GM21447 (cell line): Measurements from ENCODE around the gene ELAVL1.

Source experiments
- ATAC-seq: cut with Tn5 transposase; IDR thresholded peaks from one replicate; pipeline ENCODE4 v1.9.1; 2021; ENCODE audit not compliant: unreplicated experiment

ELAVL1 gene

GRCh38 chr19:7986321-7987113, 18.9 kb downstream of the ELAVL1 start:
- no peak for ATAC-seq

- no peak for ATAC-seq
Measured at GRCh38 chr19:7985481-7985911, 19.9 kb downstream of the ELAVL1 start.

DNA sequence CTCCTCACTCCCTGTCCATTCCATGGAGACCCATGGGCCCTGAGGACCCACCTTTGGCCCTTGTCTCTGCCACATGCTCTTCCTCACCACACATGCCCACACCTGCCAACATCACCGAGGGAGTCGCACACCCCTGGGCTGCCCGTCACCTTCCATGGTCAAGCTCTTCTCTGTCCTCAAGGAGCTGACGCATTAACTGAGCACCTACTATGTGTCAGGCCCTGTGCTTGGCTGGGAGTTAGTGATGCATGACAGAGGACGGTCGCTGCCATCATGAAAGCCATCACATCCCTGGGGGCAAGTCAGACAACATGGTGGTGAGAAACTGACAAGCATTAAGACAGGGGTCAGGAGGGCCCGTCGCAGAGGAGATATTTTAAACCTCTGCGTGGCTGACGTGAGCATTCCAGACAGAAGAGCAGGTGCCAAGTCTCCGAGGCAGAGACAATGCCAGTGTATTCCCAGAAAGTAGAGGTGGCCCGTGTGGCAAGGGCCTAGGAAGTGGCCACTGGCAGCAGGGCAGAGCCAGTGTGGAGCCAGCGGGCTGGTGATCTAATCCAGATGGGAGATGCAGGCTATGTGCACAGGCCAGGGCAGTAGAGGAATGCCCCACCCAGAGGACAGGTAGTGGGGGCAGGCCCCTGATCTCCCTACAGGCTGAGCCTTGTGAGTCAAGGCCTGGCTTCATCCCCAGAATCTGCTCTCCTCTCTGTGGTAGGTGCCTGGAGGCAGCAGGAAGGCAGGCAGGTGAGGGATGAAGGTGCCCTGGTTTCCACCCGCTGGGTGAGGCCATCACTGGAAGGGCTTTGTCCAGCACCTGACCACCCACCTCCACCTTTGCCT, 21.2 kb downstream of the ELAVL1 start:
- no peak for ATAC-seq

DNA sequence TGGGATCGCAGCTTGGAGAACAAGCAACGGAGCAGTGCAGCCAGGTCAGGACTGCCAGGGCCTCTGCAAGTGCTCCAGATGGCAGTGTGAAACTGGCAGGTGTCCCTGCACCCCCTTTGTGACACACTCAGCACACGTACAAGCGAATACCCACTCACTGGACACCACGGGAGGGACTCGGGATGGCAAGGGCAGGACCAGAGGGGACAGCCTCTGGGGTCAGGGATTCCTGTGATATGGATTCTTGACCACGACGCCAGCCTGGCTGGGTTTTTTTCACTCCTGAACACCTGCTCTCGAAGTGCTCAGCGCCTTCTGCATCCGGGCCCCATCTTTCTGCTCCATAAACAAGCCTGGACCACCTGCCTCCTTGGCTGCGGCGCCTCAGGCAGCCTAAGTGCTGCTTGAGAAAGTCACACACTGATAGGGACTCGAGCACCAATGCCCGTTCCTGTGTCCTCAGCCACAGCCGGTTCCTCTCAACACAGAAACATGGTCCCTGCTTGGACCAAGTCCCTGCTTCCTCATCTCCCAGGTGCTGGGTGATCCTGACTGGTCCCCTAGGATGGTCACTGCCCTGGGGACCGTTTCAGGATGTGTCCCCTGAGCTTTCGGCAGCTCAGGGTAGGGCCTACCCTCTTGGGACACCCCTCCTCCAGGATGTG, 22.0 kb downstream of the ELAVL1 start:
- no peak for ATAC-seq

- no peak for ATAC-seq
Measured at GRCh38 chr19:7982651-7983099, 22.8 kb downstream of the ELAVL1 start.

GRCh38 chr19:7982103-7982502, 23.3 kb downstream of the ELAVL1 start:
- no peak for ATAC-seq

- no peak for ATAC-seq
Measured at GRCh38 chr19:7981661-7982060, 23.8 kb downstream of the ELAVL1 start.

DNA sequence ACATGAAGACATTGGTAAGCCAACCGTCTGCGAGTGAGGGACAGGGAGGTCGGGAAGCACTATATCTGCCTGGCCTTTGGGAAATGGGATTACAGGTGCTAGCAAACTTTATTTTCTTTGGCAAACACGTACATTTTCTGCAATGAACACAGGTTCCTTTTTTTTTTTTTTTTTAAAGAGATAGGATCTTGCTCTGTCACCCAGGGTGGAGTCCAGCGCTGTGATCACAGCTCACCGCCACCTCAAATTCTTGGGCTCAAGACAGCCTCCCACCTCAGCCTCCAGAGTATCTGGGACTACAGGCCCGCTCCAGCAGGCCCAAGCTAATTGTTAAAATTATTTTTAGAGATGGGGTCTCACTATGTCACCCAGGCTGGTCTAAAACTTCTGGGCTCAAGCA, 24.2 kb downstream of the ELAVL1 start:
- ATAC-seq: no peak

DNA sequence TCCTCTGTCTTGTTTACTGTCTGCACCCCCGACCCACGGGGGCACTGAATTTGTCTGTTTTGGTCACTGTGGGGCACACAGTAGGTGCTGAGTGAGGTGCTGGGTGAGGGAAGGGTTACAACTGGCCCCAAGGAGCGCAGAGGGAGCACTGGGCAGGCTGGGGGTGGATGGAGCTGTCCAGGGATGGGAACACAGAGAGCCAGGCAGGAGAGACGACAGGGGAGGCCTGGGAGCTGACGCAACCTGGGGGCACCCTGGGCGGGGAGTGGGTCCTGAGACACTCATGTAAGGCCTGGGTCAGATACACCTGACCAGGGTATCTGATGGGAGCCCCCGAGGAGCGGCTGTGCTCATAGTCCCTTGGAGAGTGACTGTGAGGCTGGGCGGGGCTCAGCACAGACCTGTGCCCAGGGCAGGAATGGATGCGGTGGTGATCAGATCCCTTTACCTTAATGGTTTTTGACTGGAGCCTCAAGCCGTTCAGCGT, 24.8 kb downstream of the ELAVL1 start:
- no peak for ATAC-seq

DNA sequence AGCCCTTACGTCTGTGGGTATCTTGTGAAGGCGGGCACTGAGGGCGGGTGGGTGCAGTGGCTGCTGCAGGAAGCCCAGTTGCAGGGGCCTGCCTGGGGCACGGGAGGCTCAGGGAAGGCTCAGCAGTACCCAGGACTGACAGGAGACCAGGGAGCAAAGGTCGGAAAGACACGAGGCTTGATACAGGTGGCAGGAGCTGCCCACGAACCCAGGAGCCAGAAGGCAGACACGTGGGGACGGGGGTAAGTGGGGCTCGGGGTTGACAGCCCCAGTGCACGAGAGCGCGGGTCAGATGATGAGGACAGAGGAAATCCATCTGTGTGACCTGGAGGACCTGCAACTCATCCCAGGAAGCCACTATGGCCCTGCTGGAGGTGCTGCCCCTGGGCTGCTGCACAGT, 25.3 kb downstream of the ELAVL1 start:
- no peak for ATAC-seq

DNA sequence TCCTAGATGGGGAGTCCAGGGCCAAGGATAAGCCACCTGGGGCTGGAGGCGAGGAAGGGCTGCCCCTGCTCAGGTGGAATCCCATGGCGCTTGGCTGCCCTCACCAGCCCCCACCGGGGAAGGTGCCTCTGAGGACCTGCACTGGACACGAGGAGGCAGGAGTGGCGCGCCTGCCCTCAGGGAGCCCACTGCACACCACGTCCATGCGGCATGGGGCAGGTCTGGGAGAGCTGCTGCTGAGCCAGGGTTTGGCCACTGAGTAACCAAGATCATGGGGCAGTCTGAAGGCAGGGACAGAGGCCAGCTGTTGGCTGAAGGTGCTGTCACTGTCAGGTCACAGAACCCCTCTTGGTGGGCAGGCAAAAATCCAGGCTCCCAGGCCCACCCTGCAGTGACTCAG, 25.9 kb downstream of the ELAVL1 start:
- ATAC-seq: no peak

DNA sequence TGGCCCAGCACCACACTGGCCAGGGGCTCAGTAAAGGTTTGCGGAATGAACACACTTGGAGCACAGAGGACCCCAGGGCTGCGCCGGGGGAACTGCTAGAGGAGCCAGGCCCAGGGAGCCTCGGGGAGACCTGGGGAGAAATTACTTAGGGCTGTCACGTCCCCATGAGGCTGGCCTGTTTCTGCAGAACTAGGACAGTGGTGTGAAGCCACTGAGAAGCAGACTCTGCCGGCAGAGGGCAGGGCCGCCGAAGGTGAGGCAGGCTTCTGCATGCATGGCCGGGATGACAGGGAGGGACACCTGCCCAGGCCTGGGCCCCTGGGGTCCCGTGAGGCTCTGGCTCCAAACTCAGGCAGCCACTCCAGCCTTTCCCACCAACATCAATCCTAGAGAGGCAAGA, 26.4 kb downstream of the ELAVL1 start:
- ATAC-seq: no peak

- ATAC-seq: no peak
Measured at GRCh38 chr19:7978179-7978825, 27.1 kb downstream of the ELAVL1 start.

DNA sequence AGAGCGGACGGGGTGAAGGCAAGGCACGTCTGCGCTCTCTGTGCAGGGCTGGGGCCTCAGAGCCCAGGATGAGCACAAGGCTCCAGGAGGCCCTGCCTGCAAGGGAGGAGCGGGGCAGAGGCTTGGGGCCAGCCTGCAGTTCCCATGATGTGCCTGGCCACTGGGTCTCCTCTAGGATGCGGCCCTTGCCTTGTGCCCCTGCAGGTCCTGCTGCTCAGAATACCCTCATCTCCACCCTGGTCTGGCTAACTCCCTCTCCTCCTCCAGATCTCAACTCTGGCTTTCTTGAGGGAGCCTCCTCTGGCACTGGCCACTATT, 27.8 kb downstream of the ELAVL1 start:
- ATAC-seq: no peak

DNA sequence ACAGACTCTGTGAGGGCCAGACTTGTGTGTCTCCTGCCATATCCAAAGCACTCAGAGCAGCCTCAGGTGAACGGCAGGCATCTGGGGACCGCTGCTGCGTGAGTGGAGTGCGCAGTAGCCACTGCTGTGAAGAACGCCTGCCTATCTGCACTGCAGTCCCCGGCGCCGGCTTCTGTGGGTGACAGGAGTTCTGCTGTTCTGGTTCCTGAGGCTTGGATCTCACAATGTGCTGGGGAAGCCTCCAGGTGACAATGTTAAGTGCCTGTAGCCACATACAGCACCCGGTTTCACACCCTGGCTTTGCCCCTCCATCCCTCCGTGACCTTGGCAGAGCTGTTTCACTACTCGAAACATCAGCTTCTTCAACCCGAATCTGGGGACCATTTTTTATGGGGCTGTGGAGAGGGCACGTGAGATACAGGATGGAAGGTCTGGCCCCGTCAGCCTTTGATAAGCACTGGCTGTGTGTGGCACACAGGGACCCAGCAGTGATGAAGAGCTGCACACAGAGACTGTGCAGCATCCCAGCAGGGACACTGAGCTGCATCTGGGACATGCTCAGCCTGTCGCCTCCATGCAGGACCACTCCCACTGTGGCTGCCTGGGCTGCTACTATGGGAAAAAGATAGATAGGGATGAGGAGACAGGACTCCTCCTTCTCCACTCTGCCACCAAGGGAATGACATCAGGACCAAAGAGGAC, 28.3 kb downstream of the ELAVL1 start:
- ATAC-seq: no peak

DNA sequence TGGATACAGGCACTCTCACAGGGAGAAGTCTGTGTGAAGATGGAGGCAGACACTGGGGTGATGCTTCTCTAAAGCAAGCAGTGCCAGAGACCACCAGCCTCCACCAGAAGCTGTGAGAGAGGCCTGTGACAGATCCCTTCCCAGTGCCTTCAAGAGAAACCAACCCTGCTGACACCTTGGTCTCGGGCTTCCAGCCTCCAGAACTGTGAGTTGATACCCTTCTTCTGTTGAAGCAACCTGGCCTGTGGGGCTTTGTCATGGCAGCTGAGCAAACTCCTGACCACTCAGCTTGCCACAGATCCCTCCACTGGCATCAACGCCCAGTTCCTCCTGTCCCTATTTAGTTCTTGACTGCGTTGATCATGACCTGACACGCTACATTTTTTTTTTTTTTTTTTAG, 29.0 kb downstream of the ELAVL1 start:
- no peak for ATAC-seq

- no peak for ATAC-seq
Measured at GRCh38 chr19:7975037-7975436, 30.4 kb downstream of the ELAVL1 start.

DNA sequence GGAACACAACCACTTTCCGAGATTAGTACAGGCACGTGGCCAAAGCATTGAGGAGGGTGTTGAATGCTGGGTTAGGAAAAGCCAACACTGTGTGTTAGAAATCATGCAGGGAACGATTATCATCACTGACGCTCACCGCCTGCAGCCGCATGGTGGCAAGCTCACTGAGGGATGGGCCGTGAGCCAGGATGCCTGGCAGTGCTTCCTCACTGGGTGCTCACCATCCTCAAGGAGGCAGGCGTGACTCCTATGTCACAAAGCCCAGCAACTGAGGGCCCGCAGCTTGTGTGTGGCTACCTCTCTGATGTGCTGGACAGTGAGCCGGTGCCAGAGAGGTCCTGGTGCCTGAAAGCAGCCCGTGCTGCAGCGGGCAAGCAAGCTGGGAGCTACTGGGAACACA, 31.6 kb downstream of the ELAVL1 start:
- ATAC-seq: no peak

- ATAC-seq: no peak
Measured at GRCh38 chr19:7971553-7972520, 33.6 kb downstream of the ELAVL1 start.
